Testis (tissue), 2 donors: ENCODE results near the gene TCIRG1.

Experiments
- CTCF ChIP-seq, 3 experiments: fragments of 450-650 bp in 2 of 3; fragments of 200-600 bp in 1 of 3; sonication (generic) in 1 of 3; IDR thresholded peaks; one replicate each; pipeline ENCODE4 v1.5.1; 2016 to 2019; ENCODE audit warnings: antibody characterized with exemption in 3 of 3, mild to moderate bottlenecking in 2 of 3, moderate library complexity in 1 of 3
- POLR2A ChIP-seq: fragments of 450-650 bp; IDR thresholded peaks from one replicate; pipeline ENCODE4 v1.6.1; 2017; ENCODE audit warnings: antibody characterized with exemption, mild to moderate bottlenecking, moderate library complexity

GRCh38 chr11:68064926-68065325 is 26.1 kb downstream of the TCIRG1 start:
- TF ChIP-seq POLR2A (no peak), CTCF (IDR thresholded peaks at IDR 0.05) (no peak)
